Sigmoid colon (tissue), 3 donors: ENCODE measurements around the gene DNASE1L1.

Experiments used
- POLR2A ChIP-seq, 2 donors: fragments of 450-650 bp; IDR thresholded peaks; one replicate each; pipeline ENCODE4 v1.6.1; 2016; ENCODE audit warnings: antibody characterized with exemption in 2 of 2, mild to moderate bottlenecking in 2 of 2, moderate library complexity in 2 of 2
- TF ChIP-seq, protein P1 (sequence below), 4 experiments: fragments of 450-650 bp in 3 of 4; fragments of 200-600 bp in 1 of 4; IDR thresholded peaks; one replicate each; pipeline ENCODE4 v1.5.1; 2016 to 2019; ENCODE audit warnings: antibody characterized with exemption in 4 of 4, mild to moderate bottlenecking in 3 of 4, moderate library complexity in 2 of 4

GRCh38 chrX:154360155-154360713 lies 48.8 kb downstream of the DNASE1L1 start:
- TF ChIP-seq POLR2A (IDR thresholded peaks at IDR 0.05) = no peak
- TF ChIP-seq, protein P1, sequence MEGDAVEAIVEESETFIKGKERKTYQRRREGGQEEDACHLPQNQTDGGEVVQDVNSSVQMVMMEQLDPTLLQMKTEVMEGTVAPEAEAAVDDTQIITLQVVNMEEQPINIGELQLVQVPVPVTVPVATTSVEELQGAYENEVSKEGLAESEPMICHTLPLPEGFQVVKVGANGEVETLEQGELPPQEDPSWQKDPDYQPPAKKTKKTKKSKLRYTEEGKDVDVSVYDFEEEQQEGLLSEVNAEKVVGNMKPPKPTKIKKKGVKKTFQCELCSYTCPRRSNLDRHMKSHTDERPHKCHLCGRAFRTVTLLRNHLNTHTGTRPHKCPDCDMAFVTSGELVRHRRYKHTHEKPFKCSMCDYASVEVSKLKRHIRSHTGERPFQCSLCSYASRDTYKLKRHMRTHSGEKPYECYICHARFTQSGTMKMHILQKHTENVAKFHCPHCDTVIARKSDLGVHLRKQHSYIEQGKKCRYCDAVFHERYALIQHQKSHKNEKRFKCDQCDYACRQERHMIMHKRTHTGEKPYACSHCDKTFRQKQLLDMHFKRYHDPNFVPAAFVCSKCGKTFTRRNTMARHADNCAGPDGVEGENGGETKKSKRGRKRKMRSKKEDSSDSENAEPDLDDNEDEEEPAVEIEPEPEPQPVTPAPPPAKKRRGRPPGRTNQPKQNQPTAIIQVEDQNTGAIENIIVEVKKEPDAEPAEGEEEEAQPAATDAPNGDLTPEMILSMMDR (IDR thresholded peaks at IDR 0.05) = no peak
